Right atrium auricular region (tissue), 2 donors: ENCODE results near the gene IQCM. TPM values are rescaled to one million over a fixed set of nuclear protein-coding genes. Genes with fewer than 3 reads are reported as not detected.
"Not testable (repeated sequence)": the region's sequence is repeated elsewhere in the genome, so short reads cannot be mapped to it uniquely, and the experiment has no call there.

Experiments
- DNase-seq: peaks from one replicate; pipeline ENCODE4 v3.0.0-alpha.2; 2019; ENCODE audit warnings: low spot score
- H3K27ac ChIP-seq, 2 donors: fragments of 200-600 bp; sonication (generic); 1 replicate in 1 of 2; 2 replicates in 1 of 2; pipeline ENCODE4 v1.5.1; 2016 to 2019
- H3K27me3 ChIP-seq, 2 donors: fragments of 200-600 bp; sonication (generic); one replicate each; pipeline versions ENCODE4 v1.5.1 to v1.6.0; 2017 to 2019
- H3K36me3 ChIP-seq: fragments of 200-600 bp; sonication (generic); one replicate; pipeline ENCODE4 v1.5.1; 2016
- H3K4me1 ChIP-seq, 2 donors: fragments of 200-600 bp; sonication (generic); one replicate each; pipeline versions ENCODE4 v1.5.1 to v1.6.0; 2017 to 2019
- H3K4me3 ChIP-seq, 2 donors: fragments of 200-600 bp; sonication (generic); 1 replicate in 1 of 2; 2 replicates in 1 of 2; pipeline ENCODE4 v1.5.1; 2017 to 2019; ENCODE audit warnings: mild to moderate bottlenecking in 1 of 2, moderate library complexity in 1 of 2
- H3K9me3 ChIP-seq, 2 donors: fragments of 200-600 bp; sonication (generic); one replicate each; pipeline ENCODE4 v1.5.1; 2019
- CTCF ChIP-seq, 2 donors: fragments of 200-600 bp; sonication (generic); IDR thresholded peaks; one replicate each; pipeline ENCODE4 v1.5.1; 2019; ENCODE audit warnings: antibody characterized with exemption in 2 of 2
- total RNA-seq, 2 donors: library from RNA; depleted of rRNA; stranded (reverse); fragments of >200 nt; gene quantifications; one replicate each; pipeline ENCODE4 v1.1.0, GENCODE V29; 2016

IQCM gene
- total RNA-seq, 2 donors from 2014 or later = not detected

- Histone ChIP-seq H3K4me1 (no peaks in the 10 kb centered on the region), H3K9me3 (peaks cover 0 to 9% of the 10 kb centered on the region in 2 donors), H3K27ac (no peak overlapping the region), H3K27me3 (no peaks in the 10 kb centered on the region), H3K4me3 (no peak overlapping the region), H3K36me3 (no peaks in the 10 kb centered on the region)
- DNase-seq = no peak
- no peak for TF ChIP-seq CTCF (IDR thresholded peaks at IDR 0.05)
Measured at GRCh38 chr4:149349541-149349940, 466.1 kb downstream of the IQCM start.

DNA sequence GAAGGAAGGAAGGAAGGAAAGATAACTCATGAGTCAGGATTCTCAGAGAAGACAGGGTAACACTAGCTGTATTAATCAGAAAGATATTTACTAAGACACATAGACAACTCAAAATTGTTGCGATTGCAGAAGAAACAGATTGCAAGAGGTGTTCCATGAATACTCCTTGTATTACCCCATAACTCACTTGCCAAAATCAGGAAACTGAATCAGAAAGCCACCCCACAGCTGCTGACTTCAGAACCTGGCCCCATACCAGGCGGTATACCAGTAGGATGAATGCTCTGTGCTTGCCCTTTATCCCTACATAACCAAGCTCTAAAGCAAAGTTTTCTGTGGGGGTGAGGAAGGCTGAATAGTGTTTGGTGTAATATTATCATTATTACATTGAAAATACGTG lies 468.5 kb downstream of the IQCM start:
- no peak overlapping the region for H3K27ac ChIP-seq
- no peak for DNase-seq

DNA sequence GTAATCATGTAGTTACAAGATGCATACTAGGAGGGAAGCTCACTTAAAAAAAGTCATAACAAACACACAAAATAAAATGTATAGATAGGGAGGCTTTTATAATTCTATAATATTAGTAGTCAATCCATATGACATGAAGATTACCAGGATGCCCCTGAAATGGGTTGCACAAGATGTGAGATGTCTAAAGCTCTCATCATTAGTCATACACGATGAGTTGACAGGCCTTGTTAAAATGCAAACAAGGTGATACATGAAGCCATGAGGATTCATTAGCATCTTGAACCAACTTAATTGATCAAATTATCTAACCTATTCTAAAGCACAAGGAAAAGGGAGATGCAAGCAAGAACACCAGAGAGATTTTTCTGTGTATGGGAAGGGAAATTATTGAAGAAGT lies 470.2 kb downstream of the IQCM start:
- TF ChIP-seq CTCF (IDR thresholded peaks at IDR 0.05) = no peak
- Histone ChIP-seq H3K27me3 (no peaks in the 10 kb centered on the region), H3K36me3 (no peaks in the 10 kb centered on the region), H3K4me3 (no peak overlapping the region), H3K4me1 (no peaks in the 10 kb centered on the region), H3K9me3 (no peaks in the 10 kb centered on the region), H3K27ac (no peak overlapping the region)
- no peak for DNase-seq

More for the DNA sequence above, 468.5 kb downstream of the IQCM start:
- no peak overlapping the region for H3K4me3 ChIP-seq
- TF ChIP-seq CTCF (IDR thresholded peaks at IDR 0.05) = no peak
- no peaks in the 10 kb centered on the region for H3K27me3 ChIP-seq
- no peaks in the 10 kb centered on the region for H3K4me1 ChIP-seq
- H3K9me3 ChIP-seq = no peaks in the 10 kb centered on the region
- no peaks in the 10 kb centered on the region for H3K36me3 ChIP-seq

DNA sequence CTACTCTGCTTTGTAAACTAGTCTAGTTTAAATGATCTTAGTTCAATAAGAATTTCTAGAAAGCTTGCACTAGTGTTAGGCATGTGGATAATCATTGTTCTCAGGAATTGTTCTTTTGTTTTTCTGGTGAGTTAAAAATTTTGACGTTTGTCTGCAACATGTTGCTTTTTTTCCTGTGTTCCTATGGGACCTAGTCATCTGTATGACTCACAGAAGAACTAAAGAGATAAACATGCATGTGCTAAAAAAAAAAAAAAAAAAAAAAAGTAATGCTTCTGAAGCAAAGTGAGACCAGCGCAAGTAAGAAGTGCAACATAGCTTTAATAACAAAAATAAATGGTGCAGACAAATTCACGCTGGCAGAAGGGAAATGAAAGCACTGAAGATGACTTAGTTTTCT lies 471.2 kb downstream of the IQCM start:
- no peaks in the 10 kb centered on the region for H3K4me1 ChIP-seq

GRCh38 chr4:149343614-149344013 lies 472.0 kb downstream of the IQCM start:
- H3K27ac ChIP-seq = no peak overlapping the region
- DNase-seq = no peak
- H3K4me3 ChIP-seq = no peak overlapping the region
- H3K9me3 ChIP-seq = no peaks in the 10 kb centered on the region
- no peaks in the 10 kb centered on the region for H3K36me3 ChIP-seq
- no peaks in the 10 kb centered on the region for H3K27me3 ChIP-seq
- no peak for TF ChIP-seq CTCF (IDR thresholded peaks at IDR 0.05)
- no peaks in the 10 kb centered on the region for H3K4me1 ChIP-seq

More for the DNA sequence above, 471.2 kb downstream of the IQCM start:
- no peak overlapping the region for H3K4me3 ChIP-seq
- H3K27me3 ChIP-seq = no peaks in the 10 kb centered on the region
- no peaks in the 10 kb centered on the region for H3K36me3 ChIP-seq
- DNase-seq = no peak
- no peak for TF ChIP-seq CTCF (IDR thresholded peaks at IDR 0.05)
- no peaks in the 10 kb centered on the region for H3K9me3 ChIP-seq
- H3K27ac ChIP-seq = no peak overlapping the region

DNA sequence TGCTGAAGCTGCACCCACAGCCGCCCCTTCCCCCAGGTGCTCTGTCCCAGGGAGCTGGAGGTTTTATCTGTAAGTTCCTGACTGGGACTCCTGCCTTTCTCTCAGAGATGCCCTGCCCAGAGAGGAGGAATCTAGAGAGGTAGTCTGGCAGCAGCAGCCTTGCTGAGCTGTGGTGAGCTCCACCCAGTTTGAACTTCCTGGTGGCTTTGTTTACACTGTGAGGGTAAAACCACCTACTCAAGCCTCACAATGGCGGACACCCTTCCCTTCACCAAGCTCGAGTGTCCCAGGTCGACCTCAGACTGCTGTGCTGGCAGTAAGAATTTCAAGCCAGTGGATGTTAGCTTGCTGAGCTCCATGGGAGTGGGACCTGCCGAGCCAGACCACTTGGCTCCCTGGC lies 474.5 kb downstream of the IQCM start:
- H3K4me1 ChIP-seq, H3K9me3 ChIP-seq, H3K36me3 ChIP-seq, H3K27ac ChIP-seq, DNase-seq, H3K4me3 ChIP-seq, H3K27me3 ChIP-seq: not testable (repeated sequence)
